HT1080 (cell line): ENCODE data around the gene ZNF846. TPM values are rescaled to one million over a fixed set of nuclear protein-coding genes. Genes with fewer than 3 reads are reported as not detected.
"Not testable (repeated sequence)": the region's sequence is repeated elsewhere in the genome, so short reads cannot be mapped to it uniquely, and the experiment has no call there.

Source experiments
- DNase-seq: peaks from one replicate; pipeline ENCODE4 v3.0.0-alpha.2; 2015; ENCODE audit warnings: low read depth
- polyA plus RNA-seq, 2 experiments: library from polyadenylated mRNA; depleted of rRNA; stranded (reverse); fragments of >200 nt; gene quantifications; 2 replicates each; pipeline ENCODE4 v1.2.3, GENCODE V29; 2015
- total RNA-seq: library from RNA; depleted of rRNA; stranded (reverse); fragments of >200 nt; shearing (Covaris generic); gene quantifications from 2 replicates; pipeline ENCODE4 v1.2.3, GENCODE V29; 2014; rRNA removed

The ZNF846 gene
- 1.9 TPM in 1 of 2 replicates, not detected in the other for total RNA-seq
- 0.35 and 0.67 TPM in 2 replicates for polyA plus RNA-seq (2015; cell fraction: cytosol; rRNA removed)
- 0.67 and 1.6 TPM in 2 replicates for polyA plus RNA-seq (2015; cell fraction: nucleus; rRNA removed)

GRCh38 chr19:9768175-9769112 lies at the start of gene ZNF846:
Gene ZNF846 (minus strand): TSS chr19:9768738. CDS start chr19:9764950, 3,788 bp downstream.
- peak; percentile 89 for DNase-seq

GRCh38 chr19:9818175-9818733 lies 49.7 kb upstream of the ZNF846 start:
- DNase-seq: no peak

GRCh38 chr19:9811139-9811538 lies 42.6 kb upstream of the ZNF846 start:
- DNase-seq: no peak

GRCh38 chr19:9808855-9809824 lies 40.6 kb upstream of the ZNF846 start:
- DNase-seq: no peak

- no peak for DNase-seq
Observed at GRCh38 chr19:9806803-9807202, 38.3 kb upstream of the ZNF846 start.

GRCh38 chr19:9801976-9802375 lies 33.4 kb upstream of the ZNF846 start:
- no peak for DNase-seq

- no peak for DNase-seq
Observed at GRCh38 chr19:9799162-9799561, 30.6 kb upstream of the ZNF846 start.

GRCh38 chr19:9797871-9798270 lies 29.3 kb upstream of the ZNF846 start:
- no peak for DNase-seq

GRCh38 chr19:9796113-9796773 lies 27.7 kb upstream of the ZNF846 start:
- DNase-seq: peak; percentile 88

GRCh38 chr19:9793071-9793591 lies 24.6 kb upstream of the ZNF846 start:
- no peak for DNase-seq

GRCh38 chr19:9792206-9793070 lies 23.9 kb upstream of the ZNF846 start:
- DNase-seq: no peak

GRCh38 chr19:9791552-9792205 lies 23.1 kb upstream of the ZNF846 start:
- DNase-seq: no peak

GRCh38 chr19:9791073-9791367 lies 22.5 kb upstream of the ZNF846 start:
- DNase-seq: not testable (repeated sequence)

GRCh38 chr19:9789579-9789978 lies 21.0 kb upstream of the ZNF846 start:
- not testable (repeated sequence) for DNase-seq

GRCh38 chr19:9789066-9789465 lies 20.5 kb upstream of the ZNF846 start:
- no peak for DNase-seq

- not testable (repeated sequence) for DNase-seq
Observed at GRCh38 chr19:9788604-9789003, 20.1 kb upstream of the ZNF846 start.

- no peak for DNase-seq
Observed at GRCh38 chr19:9786819-9787218, 18.3 kb upstream of the ZNF846 start.

GRCh38 chr19:9786342-9786741 lies 17.8 kb upstream of the ZNF846 start:
- no peak for DNase-seq
